Cardiac muscle cell (in vitro differentiated cells and primary cell): ENCODE data around the gene IFNGR1. TPM values are rescaled to one million over a fixed set of nuclear protein-coding genes. Genes with fewer than 3 reads are reported as not detected.

ENCODE experiments used
- DNase-seq, 2 donors: peaks; one replicate each; pipeline versions ENCODE4 v3.0.0 to v3.0.0-alpha.2; 2010 to 2017; ENCODE audit warnings: low read depth in 1 of 2, low spot score in 1 of 2
- H3K27ac ChIP-seq: fragments of 200-600 bp; sonication (generic); 2 replicates; pipeline ENCODE4 v1.5.1; 2016
- H3K27me3 ChIP-seq: fragments of 200-600 bp; sonication (generic); 2 replicates; pipeline ENCODE4 v1.6.0; 2016; ENCODE audit warnings: control low read depth
- H3K36me3 ChIP-seq: fragments of 200-600 bp; sonication (generic); 2 replicates; pipeline ENCODE4 v1.5.1; 2016; ENCODE audit warnings: control low read depth
- H3K4me1 ChIP-seq: fragments of 200-600 bp; sonication (generic); 2 replicates; pipeline ENCODE4 v1.8.1; 2017; ENCODE audit warnings: low read depth, mild to moderate bottlenecking, mixed run types
- H3K4me3 ChIP-seq: fragments of 200-600 bp; sonication (generic); 2 replicates; pipeline ENCODE4 v1.5.1; 2016; ENCODE audit warnings: mild to moderate bottlenecking
- H3K9me3 ChIP-seq: fragments of 200-600 bp; sonication (generic); 2 replicates; pipeline ENCODE4 v1.5.1; 2017; ENCODE audit warnings: low read depth, mild to moderate bottlenecking, control low read depth
- CTCF ChIP-seq: IDR thresholded peaks from 2 replicates; pipeline ENCODE4 v1.5.1; 2012; ENCODE audit warnings: low read depth, mild to moderate bottlenecking, low read length
- polyA plus RNA-seq: library from polyadenylated mRNA; unstranded; fragments of >200 nt; fragmentation: Nextera tagmentation; extraction: Ambion mirVana; gene quantifications from 2 replicates; pipeline ENCODE4 v1.2.1, GENCODE V29; 2016
- total RNA-seq: library from RNA; depleted of rRNA; stranded (reverse); fragments of >200 nt; gene quantifications from 2 replicates; pipeline ENCODE4 v1.2.3, GENCODE V29; 2016

IFNGR1 gene
- total and polyA plus RNA-seq, 2 experiments from 2014 or later: 23.2 to 36.9 TPM

- no peak for TF ChIP-seq CTCF
Measured at GRCh38 chr6:137173501-137173900, 45.7 kb downstream of the IFNGR1 start, which contains the start of gene IL22RA2. IL22RA2 (minus strand) TSS chr6:137173644; CDS start chr6:137161749, 11,895 bp downstream.

GRCh38 chr6:137172734-137173431 lies 46.3 kb downstream of the IFNGR1 start:
- Histone ChIP-seq H3K4me1 (no peaks in the 10 kb centered on the region), H3K36me3 (no peaks in the 10 kb centered on the region), H3K27me3 (no peaks in the 10 kb centered on the region), H3K4me3 (no peak overlapping the region), H3K27ac (no peak overlapping the region), H3K9me3 (no peaks in the 10 kb centered on the region)
- no peak for TF ChIP-seq CTCF
- no peak for DNase-seq

More at GRCh38 chr6:137173501-137173900, 45.7 kb downstream of the IFNGR1 start, which contains the start of gene IL22RA2:
- Histone ChIP-seq H3K27ac (no peak within 1 kb of the TSS), H3K27me3 (no peaks in the 10 kb centered on the region), H3K36me3 (no peaks in the 10 kb centered on the region), H3K4me1 (no peaks in the 10 kb centered on the region), H3K9me3 (no peaks in the 10 kb centered on the region), H3K4me3 (no peak within 1 kb of the TSS)
- DNase-seq: no peak

GRCh38 chr6:137171824-137172733 lies 47.1 kb downstream of the IFNGR1 start:
- no peak overlapping the region for H3K27ac ChIP-seq
- no peaks in the 10 kb centered on the region for H3K9me3 ChIP-seq
- no peaks in the 10 kb centered on the region for H3K36me3 ChIP-seq
- no peak overlapping the region for H3K4me3 ChIP-seq
- no peaks in the 10 kb centered on the region for H3K27me3 ChIP-seq
- no peaks in the 10 kb centered on the region for H3K4me1 ChIP-seq
- TF ChIP-seq CTCF: no peak
- no peak for DNase-seq

GRCh38 chr6:137171053-137171374 lies 48.2 kb downstream of the IFNGR1 start:
- H3K9me3 ChIP-seq: no peaks in the 10 kb centered on the region
- no peaks in the 10 kb centered on the region for H3K27me3 ChIP-seq
- no peak overlapping the region for H3K27ac ChIP-seq
- TF ChIP-seq CTCF: no peak
- no peak for DNase-seq
- H3K36me3 ChIP-seq: no peaks in the 10 kb centered on the region
- H3K4me3 ChIP-seq: no peak overlapping the region
- H3K4me1 ChIP-seq: no peaks in the 10 kb centered on the region

- no peak for DNase-seq
- Histone ChIP-seq H3K4me3 (no peak overlapping the region), H3K4me1 (no peaks in the 10 kb centered on the region), H3K27ac (no peak overlapping the region), H3K36me3 (no peaks in the 10 kb centered on the region), H3K27me3 (no peaks in the 10 kb centered on the region), H3K9me3 (no peaks in the 10 kb centered on the region)
- TF ChIP-seq CTCF: no peak
Measured at GRCh38 chr6:137170266-137171052, 48.7 kb downstream of the IFNGR1 start.
